Measurements from ENCODE around the gene PTPN9.
"Not testable (repeated sequence)": the region's sequence is repeated elsewhere in the genome, so short reads cannot be mapped to it uniquely, and the experiment has no call there.

Gene PTPN9

GRCh38 chr15:75531041-75531450, 48.1 kb downstream of the PTPN9 start:
- Histone ChIP-seq H3K27ac (ENCODE audit: low read depth, low read length, poor library complexity, severe bottlenecking) (no peak overlapping the region), H4K20me1 (ENCODE audit: insufficient read depth, low read length) (no peaks in the 10 kb centered on the region), H3K79me2 (ENCODE audit: insufficient read depth, low read length) (0 out of 2 replicates have a peak, but pooled peaks cover 10% of the 10 kb centered on the region)

GRCh38 chr15:75530169-75530568, 48.9 kb downstream of the PTPN9 start:
- Histone ChIP-seq H3K9ac (ENCODE audit: low read length) (no peak overlapping the region), H3K4me3 (ENCODE audit: low read depth, low read length, poor library complexity, severe bottlenecking) (no peak overlapping the region), H3K9me2 (ENCODE audit: low read depth, low read length) (no peaks in the 10 kb centered on the region), H3K36me3 (ENCODE audit: insufficient read depth, low read length) (peaks cover 18% of the 10 kb centered on the region; the same call in 1 of the 2 replicates), H3K27me3 (ENCODE audit: insufficient read depth, low read length) (no peaks in the 10 kb centered on the region), H3K9me3 (ENCODE audit: low read length) (no peaks in the 10 kb centered on the region), H3K27ac (ENCODE audit: low read depth, low read length, poor library complexity, severe bottlenecking) (no peak overlapping the region), H3K4me2 (ENCODE audit: low read length) (no peak overlapping the region), H3K4me1 (ENCODE audit: insufficient read depth, low read length, severe bottlenecking) (no peaks in the 10 kb centered on the region), H3F3A (ENCODE audit: insufficient read depth, low read length) (no peaks in the 10 kb centered on the region), H2AFZ (ENCODE audit: low read length) (no peak overlapping the region), H4K20me1 (ENCODE audit: insufficient read depth, low read length) (no peaks in the 10 kb centered on the region), H3K79me2 (ENCODE audit: insufficient read depth, low read length) (0 out of 2 replicates have a peak, but pooled peaks cover 5% of the 10 kb centered on the region)
- no peak for TF ChIP-seq CTCF (IDR thresholded peaks at IDR 0.05; ENCODE audit: low read length)

More at GRCh38 chr15:75531041-75531450, 48.1 kb downstream of the PTPN9 start:
- no peak overlapping the region for H3K4me3 ChIP-seq (ENCODE audit: low read depth, low read length, poor library complexity, severe bottlenecking)
- H3K27me3 ChIP-seq (ENCODE audit: insufficient read depth, low read length) = no peaks in the 10 kb centered on the region
- TF ChIP-seq EZH2 (IDR thresholded peaks at IDR 0.05; ENCODE audit: borderline replicate concordance, low read length) (no peak), CTCF (IDR thresholded peaks at IDR 0.05; ENCODE audit: low read length) (no peak)
- H3K9me2 ChIP-seq (ENCODE audit: low read depth, low read length) = no peaks in the 10 kb centered on the region
- no peak overlapping the region for H2AFZ ChIP-seq (ENCODE audit: low read length)
- no peaks in the 10 kb centered on the region for H3F3A ChIP-seq (ENCODE audit: insufficient read depth, low read length)
- no peak overlapping the region for H3K9ac ChIP-seq (ENCODE audit: low read length)
- peaks cover 18% of the 10 kb centered on the region; the same call in 1 of the 2 replicates for H3K36me3 ChIP-seq (ENCODE audit: insufficient read depth, low read length)
- no peaks in the 10 kb centered on the region for H3K4me1 ChIP-seq (ENCODE audit: insufficient read depth, low read length, severe bottlenecking)
- H3K9me3 ChIP-seq (ENCODE audit: low read length) = no peaks in the 10 kb centered on the region
- no peak overlapping the region for H3K4me2 ChIP-seq (ENCODE audit: low read length)

- H3K36me3 ChIP-seq (ENCODE audit: insufficient read depth, low read length) = peaks cover 41% of the 10 kb centered on the region
- not testable (repeated sequence) for H3K4me1 ChIP-seq (ENCODE audit: insufficient read depth, low read length, severe bottlenecking); H3K27ac ChIP-seq (ENCODE audit: low read depth, low read length, poor library complexity, severe bottlenecking); H3K4me3 ChIP-seq (ENCODE audit: low read depth, low read length, poor library complexity, severe bottlenecking); H3F3A ChIP-seq (ENCODE audit: insufficient read depth, low read length); H3K9ac ChIP-seq (ENCODE audit: low read length); H3K27me3 ChIP-seq (ENCODE audit: insufficient read depth, low read length); H3K9me2 ChIP-seq (ENCODE audit: low read depth, low read length); H3K9me3 ChIP-seq (ENCODE audit: low read length); H4K20me1 ChIP-seq (ENCODE audit: insufficient read depth, low read length); H3K79me2 ChIP-seq (ENCODE audit: insufficient read depth, low read length); H2AFZ ChIP-seq (ENCODE audit: low read length); H3K4me2 ChIP-seq (ENCODE audit: low read length)
Observed at GRCh38 chr15:75525756-75526155, 53.4 kb downstream of the PTPN9 start.

GRCh38 chr15:75523011-75523410, 56.1 kb downstream of the PTPN9 start:
- H3K27ac ChIP-seq (ENCODE audit: low read depth, low read length, poor library complexity, severe bottlenecking) = no peak overlapping the region
- H2AFZ ChIP-seq (ENCODE audit: low read length) = no peak overlapping the region
- H3K9ac ChIP-seq (ENCODE audit: low read length) = no peak overlapping the region
- H3K4me2 ChIP-seq (ENCODE audit: low read length) = no peak overlapping the region
- no peaks in the 10 kb centered on the region for H3F3A ChIP-seq (ENCODE audit: insufficient read depth, low read length)
- H3K36me3 ChIP-seq (ENCODE audit: insufficient read depth, low read length) = peaks cover 56% of the 10 kb centered on the region
- TF ChIP-seq CTCF (IDR thresholded peaks at IDR 0.05; ENCODE audit: low read length) (no peak), EZH2 (IDR thresholded peaks at IDR 0.05; ENCODE audit: borderline replicate concordance, low read length) (no peak)
- H3K4me3 ChIP-seq (ENCODE audit: low read depth, low read length, poor library complexity, severe bottlenecking) = no peak overlapping the region
- H3K9me2 ChIP-seq (ENCODE audit: low read depth, low read length) = no peaks in the 10 kb centered on the region
- no peaks in the 10 kb centered on the region for H3K27me3 ChIP-seq (ENCODE audit: insufficient read depth, low read length)
- no peaks in the 10 kb centered on the region for H3K4me1 ChIP-seq (ENCODE audit: insufficient read depth, low read length, severe bottlenecking)
- H3K79me2 ChIP-seq (ENCODE audit: insufficient read depth, low read length) = no peaks in the 10 kb centered on the region
- H3K9me3 ChIP-seq (ENCODE audit: low read length) = no peaks in the 10 kb centered on the region
- H4K20me1 ChIP-seq (ENCODE audit: insufficient read depth, low read length) = no peaks in the 10 kb centered on the region
